SK-N-SH treated with all-trans-retinoic acid at 6 μM for 48 hours (cell line): ENCODE data around the gene ERI3.

Experiments
- ARNTL ChIP-seq: fragments of 450-650 bp; formaldehyde crosslinking; IDR thresholded peaks from 2 replicates; pipeline ENCODE4 v1.5.0; 2020; ENCODE audit warnings: low read depth, mild to moderate bottlenecking, moderate library complexity, borderline replicate concordance
- SNAI2 ChIP-seq: fragments of 250-450 bp; sonication (Bioruptor Pico); IDR thresholded peaks from 2 replicates; pipeline ENCODE4 v1.5.0; 2020; ENCODE audit warnings: mild to moderate bottlenecking, moderate library complexity
- ZFP3 ChIP-seq: fragments of 250-450 bp; sonication (Bioruptor Pico); IDR thresholded peaks from 2 replicates; pipeline ENCODE4 v1.5.0; 2020; ENCODE audit warnings: mild to moderate bottlenecking, moderate library complexity

- TF ChIP-seq ZFP3 (CRISPR knock-in tag), result no peak
- TF ChIP-seq SNAI2 (CRISPR knock-in tag), result no peak
- TF ChIP-seq ARNTL (CRISPR knock-in tag), result no peak
Measured at GRCh38 chr1:44265656-44266358, 89.2 kb downstream of the ERI3 start.
